Testis (tissue), 3 donors: ENCODE measurements around the gene CLNS1A. TPM values are rescaled to one million over a fixed set of nuclear protein-coding genes. Genes with fewer than 3 reads are reported as not detected.

Source experiments
- DNase-seq: peaks from one replicate; pipeline ENCODE4 v3.0.0-alpha.2; 2019
- H3K27ac ChIP-seq, 2 donors: fragments of 200-600 bp; sonication (generic); one replicate each; pipeline ENCODE4 v1.5.1; 2019
- H3K27me3 ChIP-seq: fragments of 200-600 bp; sonication (generic); one replicate; pipeline ENCODE4 v1.5.1; 2019
- H3K36me3 ChIP-seq: fragments of 200-600 bp; sonication (generic); one replicate; pipeline ENCODE4 v1.5.1; 2017; ENCODE audit warnings: low read depth; ENCODE audit errors: missing control alignments
- H3K4me1 ChIP-seq: fragments of 200-600 bp; sonication (generic); one replicate; pipeline ENCODE4 v1.5.1; 2019
- H3K4me3 ChIP-seq, 2 donors: fragments of 200-600 bp; sonication (generic); one replicate each; pipeline ENCODE4 v1.5.1; 2017 to 2019
- H3K9me3 ChIP-seq: fragments of 200-600 bp; sonication (generic); one replicate; pipeline ENCODE4 v1.5.1; 2017
- POLR2A ChIP-seq: fragments of 450-650 bp; IDR thresholded peaks from one replicate; pipeline ENCODE4 v1.6.1; 2017; ENCODE audit warnings: antibody characterized with exemption, mild to moderate bottlenecking, moderate library complexity
- WGBS, 2 donors: methylation state at CpG; one replicate each; pipeline ENCODE4 v1.1.5; 2018; 5-methylcytosine and 5-hydroxymethylcytosine counted together
- intact Hi-C: fragments of 100-400 bp; cut with DNase I; formaldehyde crosslinking; loops from one replicate; pipeline ENCODE4 v1.15.1; 2023; ENCODE audit warnings: low total_unique reads
- polyA plus RNA-seq: library from polyadenylated mRNA; stranded (reverse); fragments of 350-450 nt; fragmentation: Illumina TruSeq; extraction: RNeasy Lipid Tissue Mini Kit (QIAGEN cat#74804); gene quantifications from one replicate; pipeline ENCODE4 v1.2.3, GENCODE V29; 2014; ENCODE audit warnings: low read depth, low replicate concordance; ENCODE audit not compliant: insufficient read depth
- total RNA-seq, 2 donors: library from RNA; depleted of rRNA; stranded (reverse); fragments of >200 nt; gene quantifications; one replicate each; pipeline ENCODE4 v1.2.3, GENCODE V29; 2016
- TF ChIP-seq, protein P1 (sequence below), 3 experiments: fragments of 450-650 bp in 2 of 3; fragments of 200-600 bp in 1 of 3; sonication (generic) in 1 of 3; IDR thresholded peaks; one replicate each; pipeline ENCODE4 v1.5.1; 2016 to 2019; ENCODE audit warnings: antibody characterized with exemption in 3 of 3, mild to moderate bottlenecking in 2 of 3, moderate library complexity in 1 of 3

CLNS1A gene
- total and polyA plus RNA-seq, 3 donors from 2014 or later, result 42.6 to 101 (median 92.6) TPM

DNA sequence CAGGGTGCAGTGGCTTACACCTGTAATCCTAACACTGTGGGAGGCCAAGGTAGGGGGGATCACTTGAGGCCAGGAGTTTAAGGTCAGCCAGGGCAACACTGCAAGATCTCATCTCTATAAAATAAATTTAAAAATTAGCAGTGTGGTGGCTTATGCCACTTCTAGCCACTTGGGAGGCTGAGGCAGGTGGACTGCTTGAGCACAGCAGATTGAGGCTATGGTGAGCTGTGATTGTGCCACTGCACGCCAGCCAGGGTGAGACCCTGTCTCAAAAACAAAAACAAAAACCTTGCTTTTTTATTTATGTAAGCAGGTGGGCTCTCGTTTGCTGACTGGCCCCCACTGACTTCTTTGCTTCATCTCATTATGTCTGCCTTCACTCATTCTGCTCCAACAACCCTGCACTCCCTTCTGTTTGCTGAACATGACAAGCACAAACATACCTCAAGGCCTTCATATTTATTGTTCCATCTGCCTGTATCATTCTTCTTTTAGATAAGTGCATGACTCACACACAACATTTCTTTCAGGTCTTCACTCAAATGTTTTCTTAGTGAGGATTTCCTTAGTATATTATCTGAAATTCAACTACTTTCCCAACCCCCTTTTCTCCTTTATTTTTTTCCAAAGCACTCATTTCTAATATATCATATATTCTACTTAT, 32.4 kb upstream of the CLNS1A start:
- H3K36me3 ChIP-seq, result no peaks in the 10 kb centered on the region
- no peak for DNase-seq
- H3K4me1 ChIP-seq, result no peaks in the 10 kb centered on the region
- no peaks in the 10 kb centered on the region for H3K9me3 ChIP-seq
- H3K4me3 ChIP-seq, result no peak overlapping the region
- 90 to 93% methylated on average over 2 of the region's 2 CpGs for WGBS, 2 donors
- no peak overlapping the region for H3K27ac ChIP-seq
- intact Hi-C loops, result no loop called here
- no peaks in the 10 kb centered on the region for H3K27me3 ChIP-seq
- TF ChIP-seq POLR2A, result no peak
- TF ChIP-seq, protein P1, sequence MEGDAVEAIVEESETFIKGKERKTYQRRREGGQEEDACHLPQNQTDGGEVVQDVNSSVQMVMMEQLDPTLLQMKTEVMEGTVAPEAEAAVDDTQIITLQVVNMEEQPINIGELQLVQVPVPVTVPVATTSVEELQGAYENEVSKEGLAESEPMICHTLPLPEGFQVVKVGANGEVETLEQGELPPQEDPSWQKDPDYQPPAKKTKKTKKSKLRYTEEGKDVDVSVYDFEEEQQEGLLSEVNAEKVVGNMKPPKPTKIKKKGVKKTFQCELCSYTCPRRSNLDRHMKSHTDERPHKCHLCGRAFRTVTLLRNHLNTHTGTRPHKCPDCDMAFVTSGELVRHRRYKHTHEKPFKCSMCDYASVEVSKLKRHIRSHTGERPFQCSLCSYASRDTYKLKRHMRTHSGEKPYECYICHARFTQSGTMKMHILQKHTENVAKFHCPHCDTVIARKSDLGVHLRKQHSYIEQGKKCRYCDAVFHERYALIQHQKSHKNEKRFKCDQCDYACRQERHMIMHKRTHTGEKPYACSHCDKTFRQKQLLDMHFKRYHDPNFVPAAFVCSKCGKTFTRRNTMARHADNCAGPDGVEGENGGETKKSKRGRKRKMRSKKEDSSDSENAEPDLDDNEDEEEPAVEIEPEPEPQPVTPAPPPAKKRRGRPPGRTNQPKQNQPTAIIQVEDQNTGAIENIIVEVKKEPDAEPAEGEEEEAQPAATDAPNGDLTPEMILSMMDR (IDR thresholded peaks at IDR 0.05), result no peak

DNA sequence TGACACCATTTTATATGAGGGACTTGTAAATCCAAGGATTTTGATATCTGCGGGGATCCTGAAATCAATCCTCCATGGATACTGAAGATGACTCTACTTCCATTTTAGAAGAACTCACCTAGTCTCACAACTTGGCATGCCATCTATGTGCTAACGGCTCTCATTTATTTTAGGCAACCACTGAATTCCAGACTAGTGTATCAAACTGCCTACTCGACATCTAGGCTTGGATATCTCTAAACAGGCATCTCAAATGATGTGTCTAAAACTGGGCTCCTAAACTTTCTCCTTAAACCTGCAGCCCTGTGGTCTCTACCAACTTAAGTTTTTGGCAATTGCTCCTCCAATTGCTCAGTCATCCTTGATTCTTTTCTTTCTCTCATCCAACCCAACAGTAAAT, 31.2 kb upstream of the CLNS1A start:
- DNase-seq, result no peak
- H3K4me3 ChIP-seq, result no peak overlapping the region
- H3K27ac ChIP-seq, result no peak overlapping the region
- no peaks in the 10 kb centered on the region for H3K27me3 ChIP-seq
- H3K36me3 ChIP-seq, result no peaks in the 10 kb centered on the region
- WGBS, 2 donors, result 91 to 95% methylated on average over 3 of the region's 3 CpGs
- no peaks in the 10 kb centered on the region for H3K4me1 ChIP-seq
- TF ChIP-seq, protein P1 (IDR thresholded peaks at IDR 0.05), result no peak
- TF ChIP-seq POLR2A, result no peak
- no peaks in the 10 kb centered on the region for H3K9me3 ChIP-seq
- intact Hi-C loops, result no loop called here

DNA sequence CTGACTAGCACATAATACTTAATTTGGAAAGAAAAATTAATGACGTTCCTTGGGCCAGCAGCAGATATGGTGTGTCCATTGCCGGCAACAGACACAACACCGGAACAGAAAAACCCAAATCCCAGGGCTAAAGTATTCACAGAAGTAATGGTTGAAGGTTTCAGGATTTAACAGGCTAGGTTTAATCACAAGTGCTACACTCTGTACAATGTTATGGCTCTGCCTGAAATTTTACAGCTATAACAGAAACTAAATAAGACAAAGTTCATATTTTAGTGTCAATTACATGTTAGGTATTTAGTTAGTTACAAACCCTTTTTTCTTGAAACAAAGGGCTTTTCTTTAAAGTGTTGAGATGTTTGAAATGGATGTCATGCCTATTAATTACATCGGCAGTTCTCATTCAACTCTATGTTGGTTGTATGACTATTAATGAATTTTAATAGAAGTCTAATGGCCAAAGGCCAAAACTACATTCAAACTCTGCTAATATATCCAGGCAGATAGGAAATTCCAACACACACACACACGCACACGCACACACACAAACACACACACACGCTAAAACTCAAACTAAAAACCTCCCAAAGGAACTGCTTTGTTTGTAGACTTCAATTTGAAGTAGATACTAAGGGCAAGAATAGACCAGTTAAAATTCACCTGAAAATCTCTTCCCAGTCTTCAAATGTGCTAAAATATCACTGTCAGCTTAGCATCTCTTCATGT, 27.8 kb upstream of the CLNS1A start:
- Histone ChIP-seq H3K36me3 (no peaks in the 10 kb centered on the region), H3K4me1 (no peaks in the 10 kb centered on the region), H3K9me3 (no peaks in the 10 kb centered on the region), H3K27ac (no peak overlapping the region), H3K4me3 (no peak overlapping the region), H3K27me3 (no peaks in the 10 kb centered on the region)
- DNase-seq, result no peak
- intact Hi-C loops, result no loop called here
- no peak for TF ChIP-seq POLR2A
- TF ChIP-seq, protein P1 (IDR thresholded peaks at IDR 0.05), result no peak
- 75 to 85% methylated on average over 7 of the region's 7 CpGs for WGBS, 2 donors

DNA sequence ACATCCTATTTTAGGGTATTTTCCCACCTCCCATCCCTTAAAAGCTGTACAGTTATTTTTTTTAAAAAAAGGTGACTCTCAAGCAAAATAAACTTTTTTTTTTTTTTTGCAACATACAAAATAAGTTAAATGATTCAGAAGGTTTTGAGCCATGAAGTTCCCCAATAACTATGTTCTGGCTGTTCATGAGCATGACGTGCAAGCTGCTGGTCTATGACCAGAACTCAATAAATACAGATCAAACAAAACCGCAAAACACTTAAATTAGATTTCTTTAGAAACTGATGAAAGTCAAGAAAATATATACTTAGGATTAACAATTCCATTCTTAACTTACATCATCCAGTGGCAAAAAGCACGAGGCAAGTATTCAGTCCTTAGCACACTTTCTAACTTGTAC, 24.1 kb upstream of the CLNS1A start:
- Histone ChIP-seq H3K36me3 (no peaks in the 10 kb centered on the region), H3K27ac (no peak overlapping the region), H3K27me3 (no peaks in the 10 kb centered on the region), H3K4me3 (no peak overlapping the region), H3K9me3 (no peaks in the 10 kb centered on the region), H3K4me1 (no peaks in the 10 kb centered on the region)
- TF ChIP-seq, protein P1 (IDR thresholded peaks at IDR 0.05), result no peak
- TF ChIP-seq POLR2A, result no peak
- WGBS, 2 donors, result 76 to 82% methylated on average over 3 of the region's 3 CpGs
- intact Hi-C loops, result no loop called here
- DNase-seq, result no peak

DNA sequence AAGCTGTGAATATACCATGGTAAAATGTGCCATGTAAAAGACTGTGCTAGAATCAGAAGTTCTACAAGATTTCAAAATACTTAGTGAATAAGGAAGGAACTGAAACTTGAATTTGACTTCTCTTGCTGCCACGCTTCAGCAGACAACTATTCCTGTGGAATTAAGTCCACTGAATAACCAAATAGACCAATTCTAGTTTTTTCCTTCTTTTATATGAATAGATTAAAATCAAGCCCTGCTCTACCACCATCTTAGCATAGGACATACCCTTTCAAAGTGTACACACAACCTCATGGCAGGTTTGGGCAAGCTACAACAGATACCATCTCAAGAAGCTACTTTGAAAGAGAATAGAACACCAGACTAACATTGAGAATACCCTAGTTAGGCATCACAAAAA, 23.4 kb upstream of the CLNS1A start:
- H3K9me3 ChIP-seq, result no peaks in the 10 kb centered on the region
- H3K36me3 ChIP-seq, result no peaks in the 10 kb centered on the region
- no peaks in the 10 kb centered on the region for H3K4me1 ChIP-seq
- TF ChIP-seq, protein P1 (IDR thresholded peaks at IDR 0.05), result no peak
- no peak for TF ChIP-seq POLR2A
- no peak for DNase-seq
- intact Hi-C loops, result no loop called here
- H3K27ac ChIP-seq, result no peak overlapping the region
- no peaks in the 10 kb centered on the region for H3K27me3 ChIP-seq
- H3K4me3 ChIP-seq, result no peak overlapping the region
- 74% methylated on average over 1 of the region's 1 CpG for WGBS, 2 donors
